HuH-7 (cell line): ENCODE measurements around the gene ACO1.
"Not testable (repeated sequence)": the region's sequence is repeated elsewhere in the genome, so short reads cannot be mapped to it uniquely, and the experiment has no call there.

Experiments
- DNase-seq: peaks from one replicate; pipeline ENCODE4 v3.0.0; 2011; ENCODE audit warnings: low spot score

Gene ACO1

DNA sequence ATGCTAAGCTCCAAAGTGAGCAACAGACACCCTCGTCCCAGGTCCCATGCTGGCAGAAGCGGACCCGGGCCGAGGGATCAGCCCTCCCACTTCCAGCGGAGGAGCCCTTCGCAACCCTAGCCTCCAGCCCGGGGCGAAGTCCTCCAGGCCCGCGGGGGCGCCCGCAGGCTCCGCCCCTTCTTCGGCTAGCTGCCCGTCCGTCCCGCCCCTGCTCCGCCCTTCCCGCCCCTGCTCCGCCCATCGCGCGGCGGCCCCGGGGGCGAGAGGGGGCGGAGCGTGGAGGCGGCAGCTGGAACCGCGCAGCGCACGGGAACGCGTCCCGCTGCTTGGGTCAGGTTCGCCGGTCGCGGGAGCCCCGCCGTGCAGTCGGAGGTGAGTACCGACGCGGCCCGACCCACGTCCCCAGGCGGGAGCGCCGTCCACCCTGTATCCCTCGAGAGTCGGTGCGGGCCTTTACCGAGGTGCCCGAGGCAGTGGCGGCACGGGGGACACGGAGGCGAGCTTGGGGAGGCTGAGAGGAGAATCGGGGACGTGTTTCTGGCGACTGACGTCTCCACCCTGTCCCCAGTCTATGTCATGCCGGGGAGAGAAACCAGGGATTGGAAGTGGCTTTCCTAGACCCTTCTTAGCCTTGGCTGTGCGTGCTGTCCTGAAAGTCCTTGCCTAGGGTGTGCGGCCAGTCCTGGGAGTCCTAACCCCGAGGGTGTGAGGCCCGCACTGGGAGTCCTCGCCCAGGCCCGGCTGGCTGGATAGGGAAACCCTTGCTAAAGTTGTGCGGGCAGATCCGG, at the start of gene ACO1:
ACO1 (plus strand) TSS at position 280 of the 788 bp plus-strand sequence. CDS start 20,864 bp downstream, outside the sequence.
- DNase-seq: peak; percentile 85

DNA sequence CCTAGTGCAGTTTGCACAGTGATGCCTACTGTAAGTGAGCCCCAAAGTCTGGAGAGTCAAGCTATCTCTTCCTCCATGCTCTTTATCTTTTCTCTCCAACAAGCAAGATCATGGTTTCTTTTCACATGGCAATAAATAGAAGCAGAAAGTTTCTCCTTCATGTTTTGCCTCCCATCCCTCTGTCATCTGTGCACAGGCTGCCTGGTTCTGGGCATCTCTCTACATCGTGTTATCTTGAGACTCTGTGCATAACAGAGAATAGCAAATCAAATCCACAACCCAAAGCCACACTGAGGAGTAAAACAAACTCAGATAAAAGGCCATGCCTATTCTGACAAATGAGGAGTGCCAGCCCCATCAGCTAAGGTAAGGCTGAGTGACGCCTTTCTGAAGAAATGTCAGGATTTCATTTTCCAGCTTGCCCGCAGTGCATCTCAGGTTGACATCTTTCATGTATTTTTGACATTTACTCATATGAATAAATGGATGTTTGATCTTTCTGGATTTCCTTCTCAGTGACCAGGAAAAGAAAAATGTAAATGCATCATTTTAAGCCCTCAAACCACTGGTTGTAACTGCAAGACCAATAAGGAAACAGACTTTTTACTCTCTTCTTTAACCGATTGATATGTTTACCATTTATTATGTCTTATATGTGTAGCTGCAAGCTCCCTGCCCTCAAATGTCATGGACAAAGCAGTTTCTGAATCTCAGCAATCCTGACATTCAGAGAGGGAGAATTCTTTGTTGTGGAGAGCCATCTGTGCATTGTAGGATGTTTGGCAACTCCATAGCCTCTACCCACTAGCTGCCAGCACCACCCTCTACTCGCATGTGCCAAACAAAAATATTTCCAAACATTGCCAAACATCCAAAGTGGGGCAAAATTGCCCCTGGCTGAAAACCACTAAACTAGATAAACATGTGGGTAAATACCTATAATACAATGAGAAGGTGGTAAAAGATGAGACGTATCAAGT, 49.2 kb upstream of the ACO1 start:
- DNase-seq: no peak

DNA sequence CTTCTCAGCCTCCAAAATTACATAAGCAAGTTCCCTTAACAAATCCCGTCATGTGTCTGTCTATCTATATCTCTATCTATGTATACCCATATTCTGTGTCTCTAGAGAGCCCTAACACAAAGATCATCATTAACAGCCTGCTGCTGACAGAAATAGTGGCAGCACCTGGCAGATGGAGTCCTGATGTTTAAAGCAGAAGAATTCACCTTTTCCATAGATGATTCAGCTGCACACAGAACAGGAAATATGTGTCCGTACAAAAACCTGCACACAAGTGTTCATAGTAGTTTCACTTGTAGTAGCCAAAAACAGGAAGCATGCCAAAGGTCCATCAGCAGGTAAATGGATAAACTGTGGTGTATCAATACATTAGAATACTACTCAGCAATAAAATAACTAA, 45.0 kb upstream of the ACO1 start:
- no peak for DNase-seq

DNA sequence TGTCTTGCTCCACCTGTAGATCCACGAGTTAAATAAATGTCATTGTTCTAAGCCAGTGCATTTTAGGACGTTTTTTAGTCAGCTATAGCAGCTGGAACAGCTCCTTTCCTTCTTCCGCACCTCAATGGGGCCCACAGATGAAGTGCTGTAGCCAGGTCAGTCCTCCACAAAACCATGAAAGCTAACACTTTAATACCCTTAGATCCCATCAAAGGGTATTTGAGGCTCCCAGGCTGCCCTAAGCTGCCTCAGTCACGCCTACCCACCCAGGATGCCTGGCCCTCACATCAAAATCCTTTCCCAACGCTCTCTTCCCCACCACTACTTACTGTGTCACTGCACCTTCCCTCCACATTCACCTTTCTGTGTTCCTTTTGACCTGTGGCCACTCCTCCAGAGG, 44.1 kb upstream of the ACO1 start:
- DNase-seq: no peak

DNA sequence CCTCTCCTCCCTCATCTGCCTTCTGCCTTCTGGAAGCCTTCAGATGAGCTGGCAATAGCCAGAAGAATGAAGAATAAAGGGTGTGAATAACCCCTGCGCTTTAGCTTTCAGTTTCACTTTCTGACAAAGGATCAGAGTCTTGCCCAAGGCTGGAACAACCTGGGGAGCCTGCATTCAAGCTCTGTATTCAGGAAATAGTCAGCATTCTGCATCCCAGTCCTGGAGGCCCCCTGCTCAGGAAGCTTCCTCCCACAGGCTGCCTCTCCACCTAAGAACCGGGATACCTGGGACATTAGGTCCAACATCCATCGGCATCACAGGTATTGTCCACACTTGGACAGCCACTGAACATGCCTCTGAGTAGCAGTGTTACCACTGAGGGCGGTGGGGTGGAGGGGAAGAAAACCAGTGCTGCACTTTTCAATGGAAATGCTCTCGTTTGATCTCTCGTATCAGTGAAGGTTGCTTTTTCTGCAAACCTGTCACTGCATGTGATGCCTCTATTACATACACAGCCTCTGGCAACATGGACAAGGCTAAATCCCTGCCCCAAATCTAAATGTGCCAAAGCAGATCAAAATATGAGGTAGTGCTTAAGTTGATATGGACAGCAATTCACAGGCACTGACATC, 39.8 kb upstream of the ACO1 start:
- no peak for DNase-seq

DNA sequence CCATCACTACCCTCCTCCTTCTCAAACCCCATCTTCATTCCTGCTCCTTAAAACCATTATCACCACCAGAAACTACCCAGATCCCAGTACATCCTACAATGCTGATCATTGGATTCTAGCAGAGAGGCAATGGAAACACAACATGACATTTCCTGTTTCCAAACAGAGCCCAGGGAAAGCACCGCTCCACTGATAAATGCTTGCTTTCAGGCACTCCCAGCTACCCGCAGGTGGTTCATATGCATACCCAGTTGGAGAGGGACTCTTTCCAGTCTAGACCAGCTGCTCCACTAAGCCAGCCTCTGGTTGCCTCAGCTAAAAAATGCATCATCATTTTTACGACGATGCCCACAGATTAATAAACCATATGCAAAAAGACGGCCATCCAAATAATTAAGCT, 39.2 kb upstream of the ACO1 start:
- no peak for DNase-seq

DNA sequence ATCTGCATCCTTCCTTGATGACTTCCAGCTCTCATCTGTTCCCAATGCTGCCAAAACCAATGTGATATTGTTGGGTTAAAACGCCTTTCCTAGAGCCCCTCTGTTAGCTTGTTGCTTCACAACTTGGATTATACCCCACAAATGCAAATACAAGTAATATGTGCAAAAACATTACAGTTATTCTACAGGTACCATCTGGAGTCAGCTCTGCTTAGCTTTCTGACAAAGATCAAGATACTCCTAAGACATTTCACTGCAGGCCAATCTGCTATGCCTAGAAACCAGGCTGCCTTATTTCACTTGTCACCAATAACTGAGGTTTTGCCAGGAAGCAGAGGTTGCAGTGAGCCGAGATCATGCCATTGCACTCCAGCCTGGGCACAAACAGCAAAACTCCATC, 36.9 kb upstream of the ACO1 start:
- DNase-seq: no peak

DNA sequence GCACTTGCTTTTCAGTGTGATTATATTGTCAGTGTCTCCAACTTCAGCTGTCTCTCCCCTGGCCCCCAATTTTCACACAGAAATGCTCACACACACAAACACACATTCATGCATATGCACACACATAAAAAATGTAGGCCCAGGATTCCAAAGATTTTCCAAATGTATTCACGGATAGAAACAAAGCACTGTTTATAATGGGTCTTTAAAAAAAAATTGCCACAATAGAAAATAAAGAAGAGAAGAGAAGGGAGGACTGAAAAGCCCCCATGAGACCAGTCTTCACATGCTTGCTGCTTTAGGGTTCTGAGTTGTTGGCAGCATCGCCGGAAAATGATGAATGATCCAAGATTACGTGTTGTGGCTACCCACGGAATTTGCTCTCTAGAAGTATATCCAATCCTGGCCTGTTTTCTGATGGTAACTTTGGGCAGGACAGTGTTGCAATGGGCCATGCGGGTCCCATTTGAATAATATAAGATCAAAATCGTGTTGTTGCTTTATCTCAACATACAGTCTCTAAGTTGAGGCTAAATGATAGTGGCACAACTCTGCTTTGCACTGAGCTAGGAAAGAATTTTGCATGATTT, 36.2 kb upstream of the ACO1 start:
- no peak for DNase-seq

DNA sequence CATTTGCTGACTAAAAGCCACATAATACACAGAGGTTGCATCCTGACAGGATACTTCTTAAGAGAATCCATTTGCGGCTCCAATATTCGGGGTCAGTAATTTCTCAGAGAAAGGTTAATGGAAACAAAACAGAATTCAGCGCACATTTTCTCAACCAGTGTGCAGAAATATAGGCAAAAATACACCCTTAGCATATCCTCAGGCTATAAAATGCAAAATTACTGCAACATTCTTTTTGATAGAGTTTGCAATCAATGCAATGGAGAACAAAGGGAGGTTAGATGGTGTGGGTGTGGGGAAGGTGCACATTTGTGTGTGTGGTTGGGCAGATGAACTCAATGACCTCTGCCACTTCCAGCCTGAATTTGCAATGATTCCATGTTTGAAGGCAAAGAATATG, 35.4 kb upstream of the ACO1 start:
- DNase-seq: no peak

DNA sequence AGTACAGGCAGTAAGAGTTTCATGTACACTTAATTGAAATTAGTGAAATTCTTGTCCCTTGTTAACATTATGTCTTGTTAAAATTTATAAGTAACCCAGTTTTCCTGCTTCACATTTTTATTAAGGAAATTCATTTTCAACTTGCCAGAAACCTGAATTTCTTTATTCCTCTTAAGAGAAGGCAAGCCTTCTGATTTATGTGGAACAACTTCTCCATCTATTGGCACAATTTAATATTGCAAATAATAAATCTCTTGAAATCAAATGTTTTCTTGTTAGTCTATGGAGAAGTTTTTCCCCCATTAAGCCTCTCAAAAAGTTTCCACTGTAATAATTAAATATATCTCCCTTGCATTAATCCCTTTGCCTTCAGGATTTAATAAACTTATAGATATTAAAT, 33.8 kb upstream of the ACO1 start:
- DNase-seq: no peak

DNA sequence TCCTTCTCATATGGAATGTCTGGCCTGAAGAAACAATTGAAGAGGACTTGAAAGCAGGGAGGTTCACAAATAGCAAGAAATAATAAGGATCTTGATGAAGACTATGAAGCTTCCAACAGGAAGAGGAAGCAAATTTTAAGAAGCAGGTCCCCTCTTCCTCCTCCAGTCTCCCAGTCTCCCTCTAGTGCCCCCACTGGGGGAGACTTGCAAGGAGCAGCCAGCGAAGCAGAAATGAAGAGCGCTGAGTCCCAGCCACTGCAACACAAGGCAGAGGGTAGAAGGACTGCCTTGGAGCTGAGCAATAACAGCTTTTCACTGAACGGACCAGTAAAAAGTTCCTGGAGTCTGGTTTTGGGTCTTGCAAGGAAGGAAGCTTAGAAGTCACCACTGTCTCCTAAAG, 32.6 kb upstream of the ACO1 start:
- no peak for DNase-seq

DNA sequence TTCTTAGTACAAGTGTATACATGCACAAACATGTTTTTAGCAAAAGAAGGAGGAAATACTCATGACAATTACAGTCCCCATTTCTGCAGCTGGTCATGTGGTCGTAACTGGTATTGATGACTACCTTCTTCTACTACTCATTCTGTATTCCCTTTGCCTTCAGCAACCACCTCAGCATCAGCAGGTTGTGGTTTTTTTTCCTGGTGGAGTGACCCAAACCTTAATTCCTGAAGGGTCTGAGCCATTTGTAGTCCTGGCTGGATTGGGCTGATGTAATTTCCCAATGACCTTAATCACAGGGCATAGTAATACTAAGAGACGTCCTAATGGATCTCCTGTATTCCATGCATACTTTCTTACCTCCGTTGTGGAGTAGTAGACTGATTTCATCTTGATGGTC, 31.0 kb upstream of the ACO1 start:
- not testable (repeated sequence) for DNase-seq

DNA sequence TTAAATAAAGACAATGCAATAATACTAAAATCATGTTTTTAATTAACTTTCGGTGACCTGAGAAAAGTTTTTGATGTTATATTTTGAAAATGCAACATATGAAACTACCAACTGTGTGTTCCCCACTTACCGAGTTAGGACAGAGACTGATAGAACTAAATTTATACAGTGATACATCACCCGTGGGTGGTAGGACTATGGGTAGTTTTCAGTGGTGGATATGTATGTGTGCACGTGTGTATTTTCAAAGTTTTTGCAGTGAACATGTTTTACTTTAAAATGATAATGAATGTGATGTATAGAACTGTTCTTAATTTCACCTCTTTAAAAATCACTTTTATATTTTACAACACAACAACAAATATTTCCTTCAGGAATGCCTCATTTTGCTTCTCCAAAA, 25.0 kb upstream of the ACO1 start:
- DNase-seq: no peak

DNA sequence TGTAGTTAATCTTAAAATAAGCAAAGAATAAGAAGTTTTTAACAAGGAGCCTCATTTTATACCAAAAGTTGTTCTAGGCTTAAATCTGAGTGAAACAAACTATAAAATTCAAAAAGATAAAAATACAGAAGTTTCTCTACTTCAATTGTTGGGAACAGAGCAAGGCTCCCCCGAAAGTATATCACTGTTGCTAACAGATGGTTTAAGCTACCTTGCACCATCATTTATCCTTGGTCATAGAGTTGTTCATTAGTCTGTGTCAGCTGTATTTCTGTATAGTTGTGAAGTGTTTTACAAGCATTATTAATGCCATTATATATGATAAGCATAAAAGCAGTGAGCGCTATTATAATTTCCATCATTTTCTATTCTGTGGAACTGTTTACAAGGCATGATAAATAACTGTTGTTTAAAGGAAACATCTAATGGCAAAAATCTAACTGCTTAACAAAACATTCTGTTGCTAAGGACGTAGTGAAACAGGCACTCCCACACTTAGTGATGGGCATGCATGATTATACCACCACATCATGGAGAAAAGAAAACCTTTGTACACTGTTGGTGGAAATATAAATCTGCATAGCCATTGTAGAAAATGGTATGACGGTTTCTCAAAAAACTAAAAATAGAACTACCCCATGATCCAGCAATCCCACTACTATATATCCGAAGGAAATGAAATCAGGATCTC, 23.3 kb upstream of the ACO1 start:
- no peak for DNase-seq

DNA sequence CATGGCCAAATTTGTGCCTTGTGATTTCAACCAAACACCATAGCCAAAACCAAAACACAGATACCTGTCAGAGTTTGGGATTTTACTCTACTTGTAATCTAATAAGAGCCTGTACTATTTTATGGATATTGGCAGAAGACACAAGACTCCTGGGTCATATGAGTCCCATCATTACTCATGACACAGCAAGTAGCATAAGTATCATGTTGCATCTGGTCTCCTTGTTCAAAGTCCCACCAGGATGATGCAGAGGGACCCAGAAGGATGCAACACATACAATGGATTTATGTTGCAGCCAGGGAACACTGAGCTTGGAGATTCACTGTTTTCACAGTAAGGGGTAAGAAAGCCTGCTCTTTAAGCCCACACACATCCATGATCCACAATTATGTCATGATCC, 13.2 kb upstream of the ACO1 start:
- no peak for DNase-seq

DNA sequence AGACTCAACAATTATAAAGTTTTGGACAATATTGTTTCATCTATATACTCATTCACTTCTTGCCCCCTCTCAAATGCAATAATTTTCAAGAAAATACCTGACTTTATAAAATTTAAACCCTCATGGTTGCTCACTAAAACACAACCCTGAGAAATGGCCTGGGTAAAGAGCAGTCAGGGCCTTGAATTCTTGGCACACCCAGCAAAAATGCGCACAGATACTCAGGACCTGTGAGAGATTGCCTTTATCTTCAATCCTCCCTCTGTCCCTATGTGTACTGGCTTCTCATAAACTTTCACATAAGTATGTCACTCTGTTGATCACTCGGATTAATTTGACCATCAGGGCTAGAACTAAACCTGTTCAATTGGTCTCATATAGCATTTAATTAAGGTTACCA, 12.8 kb upstream of the ACO1 start:
- no peak for DNase-seq

DNA sequence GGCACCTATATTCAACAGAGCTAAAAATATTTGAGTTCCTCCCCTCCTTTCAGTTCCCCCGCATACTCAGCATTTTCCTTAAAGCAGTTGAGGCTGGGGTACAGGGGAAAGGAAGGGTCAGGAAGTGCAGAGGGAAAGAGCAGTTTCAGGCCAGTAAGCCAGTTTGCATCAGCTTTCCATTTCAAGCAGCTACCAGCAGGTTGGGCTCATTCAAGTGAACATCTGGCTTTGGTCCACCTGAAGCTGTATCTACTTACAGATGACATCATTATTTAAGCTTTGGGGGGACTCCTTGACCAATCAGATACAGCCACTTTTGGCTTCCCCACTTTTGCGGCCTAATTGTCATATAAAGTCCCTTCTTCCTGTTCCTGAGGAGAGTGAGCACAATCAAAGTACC, 8.2 kb upstream of the ACO1 start:
- DNase-seq: no peak

DNA sequence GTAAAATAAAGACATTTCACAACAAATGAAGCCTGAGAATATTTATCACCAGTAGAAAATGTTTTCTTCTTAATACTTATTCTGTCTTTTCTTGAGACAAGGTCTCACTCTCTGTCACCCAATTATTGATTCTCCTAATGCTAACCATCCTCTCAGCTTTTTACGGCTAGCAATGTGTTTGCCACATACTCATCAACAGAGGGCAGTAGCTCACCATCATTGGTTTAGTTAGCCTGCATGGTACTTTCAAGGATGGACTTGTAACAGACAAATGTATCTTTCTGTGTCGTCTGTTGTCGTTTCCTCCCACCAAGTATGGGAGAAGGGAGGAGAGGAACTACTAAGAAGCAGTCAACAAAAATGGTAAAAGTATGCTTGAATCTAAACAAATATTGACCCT, 5.9 kb upstream of the ACO1 start:
- DNase-seq: peak; percentile 16

DNA sequence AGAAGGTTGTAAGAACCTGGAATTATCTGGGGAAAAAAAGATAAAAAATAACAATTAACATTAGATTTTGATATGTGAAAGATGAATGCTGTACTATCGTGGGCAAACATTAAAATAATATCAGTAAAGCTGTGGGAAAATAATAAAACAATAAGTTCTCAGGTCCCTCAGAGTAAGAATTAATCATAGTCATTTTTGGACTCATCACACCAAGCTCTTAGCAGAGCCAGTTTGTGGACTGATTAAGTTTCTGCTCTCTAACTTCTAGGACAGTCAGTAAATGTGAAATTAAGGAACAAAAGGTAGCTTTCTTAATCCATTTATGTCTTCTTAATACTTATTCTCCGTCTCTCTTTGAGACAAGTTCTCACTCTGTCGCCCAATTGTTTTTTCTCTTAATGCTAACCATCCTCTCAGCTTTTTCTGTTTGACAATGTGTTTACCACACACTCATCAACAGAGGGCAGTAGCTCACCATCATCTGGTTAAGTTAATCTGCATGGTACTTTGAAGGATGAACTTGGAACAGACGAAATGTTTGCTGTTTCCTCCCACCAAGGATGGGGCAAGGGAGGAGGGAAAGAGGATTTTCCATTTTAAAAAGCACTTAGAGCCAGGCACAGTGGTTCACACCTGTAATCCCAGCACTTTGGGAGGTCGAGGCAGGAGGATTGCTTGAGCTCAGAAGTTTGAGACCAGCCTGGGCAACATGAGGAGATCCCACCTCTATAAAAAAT, 5.3 kb upstream of the ACO1 start:
- peak; percentile 55 for DNase-seq

DNA sequence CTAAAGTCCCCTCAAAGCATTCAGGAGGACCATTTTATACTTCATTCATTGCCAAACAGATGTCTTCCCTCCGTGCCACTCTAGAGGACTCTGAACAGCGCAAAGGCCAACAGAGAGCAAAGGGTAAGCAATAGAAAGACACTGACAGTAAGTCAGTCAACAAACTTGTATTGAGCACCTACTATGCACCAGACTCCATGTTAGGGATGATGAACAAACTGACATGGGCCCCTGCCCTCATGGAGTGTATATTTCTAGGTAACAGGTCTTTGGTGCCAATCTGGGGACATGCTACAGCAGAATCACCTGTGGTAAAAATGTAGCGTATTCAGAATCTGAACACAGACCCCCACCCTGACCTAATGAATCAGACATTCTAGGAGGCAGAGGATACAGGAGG, 3.5 kb upstream of the ACO1 start:
- no peak for DNase-seq
